H9 (cell line): Measurements from ENCODE around the gene UBE2Q2. TPM values are rescaled to one million over a fixed set of nuclear protein-coding genes. Genes with fewer than 3 reads are reported as not detected.

Source experiments
- DNase-seq: peaks from one replicate; pipeline ENCODE4 v3.0.0-alpha.2; 2017
- H2AFZ ChIP-seq: one replicate; pipeline ENCODE4 v1.6.1; 2013; ENCODE audit warnings: mild to moderate bottlenecking, low read length, control low read depth, moderate library complexity
- H2AK5ac ChIP-seq: 2 replicates; pipeline ENCODE4 v1.6.1; 2013; ENCODE audit warnings: low read length, control low read depth, mixed read lengths; ENCODE audit not compliant: insufficient read length
- H2BK120ac ChIP-seq: one replicate; pipeline ENCODE4 v1.6.1; 2013; ENCODE audit warnings: low read depth, mild to moderate bottlenecking, low read length, control low read depth, inconsistent platforms; ENCODE audit not compliant: poor library complexity, severe bottlenecking
- H2BK12ac ChIP-seq: 2 replicates; pipeline ENCODE4 v1.6.1; 2013; ENCODE audit warnings: low read length, control low read depth, mixed read lengths, low read depth; ENCODE audit not compliant: insufficient read length
- H2BK15ac ChIP-seq: 2 replicates; pipeline ENCODE4 v1.6.1; 2013; ENCODE audit warnings: low read depth, low read length, control low read depth
- H2BK20ac ChIP-seq: one replicate; pipeline ENCODE4 v1.6.1; 2013; ENCODE audit warnings: low read depth, mild to moderate bottlenecking, low read length, control low read depth, inconsistent platforms; ENCODE audit not compliant: poor library complexity, severe bottlenecking
- H2BK5ac ChIP-seq: 2 replicates; pipeline ENCODE4 v1.6.1; 2013; ENCODE audit warnings: low read length, control low read depth, mixed read lengths; ENCODE audit not compliant: insufficient read length
- H3K14ac ChIP-seq: 2 replicates; pipeline ENCODE4 v1.6.1; 2013; ENCODE audit warnings: low read length, control low read depth; ENCODE audit not compliant: insufficient read depth
- H3K18ac ChIP-seq: 2 replicates; pipeline ENCODE4 v1.6.1; 2013; ENCODE audit warnings: low read depth, mild to moderate bottlenecking, mixed read lengths, low read length, control low read depth; ENCODE audit not compliant: insufficient read length
- H3K23ac ChIP-seq: 2 replicates; pipeline ENCODE4 v1.6.1; 2013; ENCODE audit warnings: low read length, control low read depth, mixed read lengths, low read depth; ENCODE audit not compliant: insufficient read length
- H3K23me2 ChIP-seq: 2 replicates; pipeline ENCODE4 v1.6.1; 2013; ENCODE audit warnings: low read depth, mild to moderate bottlenecking, mixed read lengths, low read length, control low read depth; ENCODE audit not compliant: insufficient read length, poor library complexity, severe bottlenecking
- H3K27ac ChIP-seq: 2 replicates; pipeline ENCODE4 v1.5.1; 2013; ENCODE audit warnings: low read length, control low read depth, mixed read lengths, low read depth; ENCODE audit not compliant: insufficient read length
- H3K27me3 ChIP-seq: 2 replicates; pipeline ENCODE4 v1.6.1; 2013; ENCODE audit warnings: low read length, control low read depth, inconsistent platforms; ENCODE audit not compliant: insufficient read depth
- H3K4ac ChIP-seq: 2 replicates; pipeline ENCODE4 v1.6.1; 2013; ENCODE audit warnings: low read depth, mild to moderate bottlenecking, control low read depth, inconsistent platforms, low read length, moderate library complexity
- H3K4me1 ChIP-seq: 2 replicates; pipeline ENCODE4 v1.6.1; 2013; ENCODE audit warnings: low read length, control low read depth, inconsistent platforms; ENCODE audit not compliant: insufficient read depth
- H3K4me2 ChIP-seq: 2 replicates; pipeline ENCODE4 v1.6.1; 2013; ENCODE audit warnings: low read length, control low read depth, mixed read lengths; ENCODE audit not compliant: insufficient read length, insufficient read depth
- H3K56ac ChIP-seq: 2 replicates; pipeline ENCODE4 v1.6.1; 2013; ENCODE audit warnings: low read depth, mild to moderate bottlenecking, mixed read lengths, low read length, control low read depth; ENCODE audit not compliant: insufficient read length
- H3K79me1 ChIP-seq: 2 replicates; pipeline ENCODE4 v1.6.1; 2013; ENCODE audit warnings: low read depth, mild to moderate bottlenecking, moderate library complexity, low read length, control low read depth, inconsistent platforms; ENCODE audit not compliant: insufficient read depth, poor library complexity, severe bottlenecking
- H3K79me2 ChIP-seq: 2 replicates; pipeline ENCODE4 v1.6.1; 2013; ENCODE audit warnings: low read length, control low read depth, inconsistent platforms; ENCODE audit not compliant: insufficient read depth
- H3K9ac ChIP-seq: 2 replicates; pipeline ENCODE4 v1.6.1; 2013; ENCODE audit warnings: low read length, control low read depth, mixed read lengths; ENCODE audit not compliant: insufficient read length; ENCODE audit errors: extremely low read depth
- H3K9me3 ChIP-seq: one replicate; pipeline ENCODE4 v1.6.1; 2013; ENCODE audit warnings: low read depth, low read length, inconsistent platforms; ENCODE audit not compliant: control insufficient read depth
- H3T11ph ChIP-seq: one replicate; pipeline ENCODE4 v1.6.1; 2013; ENCODE audit warnings: mild to moderate bottlenecking, low read length, control low read depth, inconsistent platforms
- H4K20me1 ChIP-seq: one replicate; pipeline ENCODE4 v1.6.1; 2013; ENCODE audit not compliant: control insufficient read depth, insufficient read length, insufficient read depth
- H4K5ac ChIP-seq: 2 replicates; pipeline ENCODE4 v1.6.1; 2013; ENCODE audit warnings: low read depth, mild to moderate bottlenecking, mixed read lengths, low read length, control low read depth; ENCODE audit not compliant: insufficient read length
- H4K8ac ChIP-seq: replicated peaks from 2 replicates; pipeline ENCODE4 v1.6.1; 2013; ENCODE audit warnings: low read length, control low read depth, mixed read lengths, low read depth; ENCODE audit not compliant: insufficient read length
- H4K91ac ChIP-seq: 2 replicates; pipeline ENCODE4 v1.6.1; 2013; ENCODE audit warnings: low read depth, mild to moderate bottlenecking, moderate library complexity, mixed read lengths, low read length, control low read depth; ENCODE audit not compliant: insufficient read length
- H3K27ac Mint-ChIP-seq, 3 experiments: 2 replicates in 2 of 3; 3 replicates in 1 of 3; pipeline ENCODE4 v1.8.0; 2020 to 2021; ENCODE audit warnings: mixed read lengths in 3 of 3, mild to moderate bottlenecking in 1 of 3, moderate library complexity in 1 of 3
- H3K27me3 Mint-ChIP-seq: 2 replicates; pipeline ENCODE4 v1.8.0; 2021; ENCODE audit warnings: low read depth, mild to moderate bottlenecking, moderate library complexity, mixed read lengths
- H3K36me3 Mint-ChIP-seq, 3 experiments: 2 replicates in 2 of 3; 3 replicates in 1 of 3; pipeline ENCODE4 v1.8.0; 2020 to 2021; ENCODE audit warnings: low read depth in 3 of 3, mixed read lengths in 3 of 3; ENCODE audit not compliant: insufficient read depth in 1 of 3
- H3K4me1 Mint-ChIP-seq, 2 experiments: 2 replicates each; pipeline ENCODE4 v1.8.0; 2020; ENCODE audit warnings: mixed read lengths in 2 of 2
- H3K4me3 Mint-ChIP-seq, 2 experiments: 2 replicates in 1 of 2; 3 replicates in 1 of 2; pipeline ENCODE4 v1.8.0; 2020 to 2021; ENCODE audit warnings: mild to moderate bottlenecking in 2 of 2, mixed read lengths in 2 of 2, moderate library complexity in 1 of 2
- H3K9me3 Mint-ChIP-seq, 2 experiments: 2 replicates in 1 of 2; 3 replicates in 1 of 2; pipeline ENCODE4 v1.8.0; 2020; ENCODE audit warnings: mild to moderate bottlenecking in 2 of 2, mixed read lengths in 2 of 2, moderate library complexity in 1 of 2
- WGBS: extraction: QIAGEN DNeasy Blood & Tissue Kit; methylation state at CpG from one replicate; pipeline ENCODE4 v1.1.7; 2013; ENCODE audit warnings: missing lambda C conversion rate, low lambda C conversion rate, mixed read lengths; ENCODE audit not compliant: insufficient read length; ENCODE audit errors: extremely low coverage; 5-methylcytosine and 5-hydroxymethylcytosine counted together
- total RNA-seq: library from RNA; stranded (reverse); gene quantifications from 2 replicates; pipeline ENCODE4 v1.2.1, GENCODE V29; 2021
- TF ChIP-seq, protein P1 (sequence below): fragments of 200-600 bp; sonication (generic); conservative IDR thresholded peaks from 3 replicates; pipeline ENCODE4 v1.8.0; 2021; ENCODE audit warnings: antibody characterized with exemption, mild to moderate bottlenecking

UBE2Q2 gene
- total RNA-seq, 1 experiment from 2014 or later = 29.6 TPM

DNA sequence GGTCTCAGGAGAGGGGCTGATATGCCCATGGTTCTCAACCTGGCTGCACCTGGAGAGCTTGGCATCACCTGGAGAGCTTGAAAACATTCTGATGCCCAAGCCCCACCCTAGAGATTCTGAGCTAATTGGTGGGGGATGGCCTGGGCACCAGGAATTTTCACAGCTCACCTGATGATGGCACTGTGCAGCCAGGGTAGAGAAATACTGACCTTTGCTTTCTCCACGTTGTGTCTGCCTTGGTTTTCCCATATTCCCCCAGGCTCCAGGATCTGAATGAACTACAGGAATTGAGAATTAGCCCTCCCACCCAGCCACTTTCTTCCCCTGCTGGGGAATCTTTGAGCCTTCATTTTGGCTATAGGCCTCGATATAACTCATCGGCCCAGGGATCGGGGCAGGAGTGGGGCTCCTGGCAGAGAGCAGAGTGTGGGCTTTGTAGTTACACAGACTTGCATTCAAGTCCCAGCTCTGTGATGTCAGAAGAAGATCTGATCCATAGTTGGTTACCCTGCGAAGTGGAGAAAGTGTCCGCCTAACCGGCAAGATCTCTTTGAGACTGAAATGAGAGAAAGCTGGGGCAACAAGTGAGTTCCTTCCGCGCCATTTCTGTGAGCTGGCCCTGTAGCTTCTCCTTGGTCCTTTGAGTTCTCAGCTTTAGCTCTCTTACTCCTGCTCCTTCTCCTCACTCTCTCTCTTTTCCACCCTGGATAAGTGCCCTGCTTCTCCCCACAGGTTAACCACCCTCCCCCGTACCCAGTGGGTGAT is 33.1 kb upstream of the UBE2Q2 start:
- no peaks in the 10 kb centered on the region for H3K79me1 ChIP-seq
- no peak overlapping the region for H4K91ac ChIP-seq
- peak; percentile 72 for DNase-seq
- Mint-ChIP-seq H3K4me1 (peaks cover 7 to 12% of the 10 kb centered on the region in 2 experiments), H3K4me3 (no peak overlapping the region), H3K9me3 (peaks cover 0 to 1% of the 10 kb centered on the region in 2 experiments; a peak in 2 of 5 replicates), H3K27me3 (no peaks in the 10 kb centered on the region; the same call in 1 of the 2 replicates), H3K36me3 (no peaks in the 10 kb centered on the region), H3K27ac (no peak overlapping the region; a peak in 1 of 7 replicates)
- no peaks in the 10 kb centered on the region for H3K27me3 ChIP-seq
- H2BK120ac ChIP-seq = no peak overlapping the region
- TF ChIP-seq, protein P1, sequence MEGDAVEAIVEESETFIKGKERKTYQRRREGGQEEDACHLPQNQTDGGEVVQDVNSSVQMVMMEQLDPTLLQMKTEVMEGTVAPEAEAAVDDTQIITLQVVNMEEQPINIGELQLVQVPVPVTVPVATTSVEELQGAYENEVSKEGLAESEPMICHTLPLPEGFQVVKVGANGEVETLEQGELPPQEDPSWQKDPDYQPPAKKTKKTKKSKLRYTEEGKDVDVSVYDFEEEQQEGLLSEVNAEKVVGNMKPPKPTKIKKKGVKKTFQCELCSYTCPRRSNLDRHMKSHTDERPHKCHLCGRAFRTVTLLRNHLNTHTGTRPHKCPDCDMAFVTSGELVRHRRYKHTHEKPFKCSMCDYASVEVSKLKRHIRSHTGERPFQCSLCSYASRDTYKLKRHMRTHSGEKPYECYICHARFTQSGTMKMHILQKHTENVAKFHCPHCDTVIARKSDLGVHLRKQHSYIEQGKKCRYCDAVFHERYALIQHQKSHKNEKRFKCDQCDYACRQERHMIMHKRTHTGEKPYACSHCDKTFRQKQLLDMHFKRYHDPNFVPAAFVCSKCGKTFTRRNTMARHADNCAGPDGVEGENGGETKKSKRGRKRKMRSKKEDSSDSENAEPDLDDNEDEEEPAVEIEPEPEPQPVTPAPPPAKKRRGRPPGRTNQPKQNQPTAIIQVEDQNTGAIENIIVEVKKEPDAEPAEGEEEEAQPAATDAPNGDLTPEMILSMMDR = peak; percentile 76
- H2BK15ac ChIP-seq = no peak overlapping the region
- H3K14ac ChIP-seq = no peak overlapping the region
- H2AK5ac ChIP-seq = no peak overlapping the region
- no peak overlapping the region for H3K23ac ChIP-seq
- no peaks in the 10 kb centered on the region for H3K9me3 ChIP-seq
- H2BK20ac ChIP-seq = no peak overlapping the region
- H4K20me1 ChIP-seq = no peaks in the 10 kb centered on the region
- no peak overlapping the region for H2BK5ac ChIP-seq
- H2AFZ ChIP-seq = peak overlapping the region; percentile 40
- no peak overlapping the region for H2BK12ac ChIP-seq
- H3K9ac ChIP-seq = no peak overlapping the region
- WGBS = no CpG with 5 or more reads among the region's 10 CpGs
- H3K18ac ChIP-seq = no peak overlapping the region
- no peak overlapping the region for H3T11ph ChIP-seq
- H3K4ac ChIP-seq = no peak overlapping the region
- H3K4me2 ChIP-seq = no peak overlapping the region
- H3K79me2 ChIP-seq = 0 out of 2 replicates have a peak, but pooled peaks cover 1% of the 10 kb centered on the region
- no peak overlapping the region for H3K56ac ChIP-seq
- H3K23me2 ChIP-seq = no peaks in the 10 kb centered on the region
- H4K8ac ChIP-seq = no peak overlapping the region
- no peak overlapping the region for H3K27ac ChIP-seq
- no peak overlapping the region for H4K5ac ChIP-seq
- H3K4me1 ChIP-seq = no peaks in the 10 kb centered on the region
